Measurements from ENCODE around the gene C22orf39.

Gene C22orf39

GRCh38 chr22:19396934-19397733 is 50.4 kb downstream of the C22orf39 start:
- DNase-seq = no peak

GRCh38 chr22:19396561-19396933 is 51.0 kb downstream of the C22orf39 start:
- DNase-seq = no peak

DNA sequence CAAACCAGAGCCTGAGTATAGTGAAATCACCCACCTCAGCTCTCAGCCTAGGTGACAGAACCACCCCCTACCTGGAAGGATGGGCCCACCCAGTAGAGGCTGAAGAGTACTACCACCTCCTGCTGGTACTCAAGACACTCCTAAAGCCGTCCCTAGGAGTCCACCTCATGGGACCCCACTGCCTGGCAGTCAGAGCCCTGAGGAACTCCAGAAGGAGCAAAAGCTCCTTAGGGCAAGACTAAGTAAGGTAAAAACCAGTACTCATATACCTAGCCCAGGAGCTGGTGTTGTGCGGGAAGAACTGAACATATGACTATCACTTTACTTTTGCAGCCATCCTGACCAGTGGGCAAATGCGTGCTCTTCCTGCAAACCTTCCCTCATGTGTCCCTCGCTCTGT is 52.2 kb downstream of the C22orf39 start:
- DNase-seq = no peak

DNA sequence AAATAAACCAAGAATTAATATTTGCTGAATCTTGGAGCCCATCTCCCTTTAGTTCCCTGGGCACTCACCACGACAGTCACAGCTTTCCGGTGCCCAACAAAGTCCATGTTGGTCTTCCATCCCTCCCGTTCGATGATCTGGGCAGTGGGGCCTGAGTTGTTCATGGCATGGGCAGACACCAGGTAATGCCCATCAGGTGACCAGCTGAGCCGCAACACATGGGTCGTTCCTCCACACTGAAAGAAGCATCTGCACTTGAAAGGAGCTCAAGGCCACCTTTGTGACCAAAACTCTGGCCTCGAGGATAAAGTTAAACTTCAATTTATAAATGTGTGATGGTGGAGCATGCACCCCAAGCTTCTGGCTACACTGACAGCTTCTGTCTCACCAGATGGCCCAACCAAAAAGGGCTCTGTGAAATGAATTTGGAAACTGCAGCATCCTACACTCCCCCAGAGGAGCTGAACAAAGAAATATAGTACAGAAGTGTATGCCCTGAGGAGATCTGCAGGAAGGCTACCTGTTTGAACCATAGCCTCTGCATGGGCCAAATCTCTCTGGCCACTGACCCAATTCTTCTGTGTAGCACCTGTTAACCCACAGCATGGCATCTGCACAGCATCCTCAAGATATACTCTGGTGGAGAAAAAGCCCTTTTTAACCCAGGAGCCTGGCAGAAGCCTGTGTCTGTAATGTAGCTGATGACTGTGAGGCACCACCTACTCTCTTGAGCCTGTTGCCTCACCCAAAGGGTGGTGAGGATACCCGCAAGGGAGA is 53.0 kb downstream of the C22orf39 start:
- no peak for DNase-seq

GRCh38 chr22:19393704-19394103 is 53.8 kb downstream of the C22orf39 start:
- no peak for DNase-seq

Data from NCI-H1105 treated with DMSO at 0.1 percent for 48 hours (cell line).